NB4 (cell line): ENCODE data around the gene RNASE3.

Experiments
- DNase-seq: peaks from one replicate; pipeline ENCODE4 v3.0.0; 2010; ENCODE audit warnings: low read depth
- H3K4me3 ChIP-seq: one replicate; pipeline ENCODE4 v1.5.1; 2011; ENCODE audit warnings: mild to moderate bottlenecking, low read depth, low read length, moderate library complexity
- MYC ChIP-seq: IDR thresholded peaks from 2 replicates; pipeline ENCODE4 v1.6.1; 2011; ENCODE audit warnings: low read depth, low read length
- POLR2A ChIP-seq: IDR thresholded peaks from 2 replicates; pipeline ENCODE4 v1.6.1; 2011; ENCODE audit warnings: mild to moderate bottlenecking; ENCODE audit not compliant: insufficient read length; ENCODE audit errors: extremely low read depth
- TF ChIP-seq, protein P1 (sequence below): IDR thresholded peaks from 2 replicates; pipeline ENCODE4 v1.6.1; 2011; ENCODE audit warnings: low read depth, low read length
- TF ChIP-seq, protein P2 (sequence below): IDR thresholded peaks from one replicate; pipeline ENCODE4 v1.5.1; 2012; ENCODE audit warnings: low read depth, low read length

RNASE3 gene

DNA sequence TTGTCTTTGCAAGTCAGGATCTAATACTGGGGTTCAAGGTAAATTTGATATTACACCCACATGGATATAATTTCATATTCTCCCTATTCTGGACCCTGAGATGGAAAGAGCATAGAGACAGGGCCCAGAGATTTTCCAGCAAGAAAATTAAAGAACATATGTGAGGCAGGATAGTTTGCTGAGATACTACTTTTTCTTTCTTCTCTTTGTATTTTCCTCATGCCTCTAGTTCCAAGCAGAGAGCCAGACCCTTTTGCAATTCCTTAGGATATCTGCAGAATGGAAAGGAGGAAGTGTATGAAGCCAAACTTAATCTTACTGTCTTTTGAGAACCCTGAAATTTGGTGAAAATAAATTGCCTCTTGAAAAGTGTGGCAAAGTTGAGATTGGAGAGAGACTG is 34.0 kb upstream of the RNASE3 start:
- H3K4me3 ChIP-seq, result no peak overlapping the region
- TF ChIP-seq, protein P1, sequence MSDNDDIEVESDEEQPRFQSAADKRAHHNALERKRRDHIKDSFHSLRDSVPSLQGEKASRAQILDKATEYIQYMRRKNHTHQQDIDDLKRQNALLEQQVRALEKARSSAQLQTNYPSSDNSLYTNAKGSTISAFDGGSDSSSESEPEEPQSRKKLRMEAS, result no peak
- TF ChIP-seq POLR2A (no peak), MYC (no peak)
- TF ChIP-seq, protein P2, sequence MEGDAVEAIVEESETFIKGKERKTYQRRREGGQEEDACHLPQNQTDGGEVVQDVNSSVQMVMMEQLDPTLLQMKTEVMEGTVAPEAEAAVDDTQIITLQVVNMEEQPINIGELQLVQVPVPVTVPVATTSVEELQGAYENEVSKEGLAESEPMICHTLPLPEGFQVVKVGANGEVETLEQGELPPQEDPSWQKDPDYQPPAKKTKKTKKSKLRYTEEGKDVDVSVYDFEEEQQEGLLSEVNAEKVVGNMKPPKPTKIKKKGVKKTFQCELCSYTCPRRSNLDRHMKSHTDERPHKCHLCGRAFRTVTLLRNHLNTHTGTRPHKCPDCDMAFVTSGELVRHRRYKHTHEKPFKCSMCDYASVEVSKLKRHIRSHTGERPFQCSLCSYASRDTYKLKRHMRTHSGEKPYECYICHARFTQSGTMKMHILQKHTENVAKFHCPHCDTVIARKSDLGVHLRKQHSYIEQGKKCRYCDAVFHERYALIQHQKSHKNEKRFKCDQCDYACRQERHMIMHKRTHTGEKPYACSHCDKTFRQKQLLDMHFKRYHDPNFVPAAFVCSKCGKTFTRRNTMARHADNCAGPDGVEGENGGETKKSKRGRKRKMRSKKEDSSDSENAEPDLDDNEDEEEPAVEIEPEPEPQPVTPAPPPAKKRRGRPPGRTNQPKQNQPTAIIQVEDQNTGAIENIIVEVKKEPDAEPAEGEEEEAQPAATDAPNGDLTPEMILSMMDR, result no peak
- no peak for DNase-seq

DNA sequence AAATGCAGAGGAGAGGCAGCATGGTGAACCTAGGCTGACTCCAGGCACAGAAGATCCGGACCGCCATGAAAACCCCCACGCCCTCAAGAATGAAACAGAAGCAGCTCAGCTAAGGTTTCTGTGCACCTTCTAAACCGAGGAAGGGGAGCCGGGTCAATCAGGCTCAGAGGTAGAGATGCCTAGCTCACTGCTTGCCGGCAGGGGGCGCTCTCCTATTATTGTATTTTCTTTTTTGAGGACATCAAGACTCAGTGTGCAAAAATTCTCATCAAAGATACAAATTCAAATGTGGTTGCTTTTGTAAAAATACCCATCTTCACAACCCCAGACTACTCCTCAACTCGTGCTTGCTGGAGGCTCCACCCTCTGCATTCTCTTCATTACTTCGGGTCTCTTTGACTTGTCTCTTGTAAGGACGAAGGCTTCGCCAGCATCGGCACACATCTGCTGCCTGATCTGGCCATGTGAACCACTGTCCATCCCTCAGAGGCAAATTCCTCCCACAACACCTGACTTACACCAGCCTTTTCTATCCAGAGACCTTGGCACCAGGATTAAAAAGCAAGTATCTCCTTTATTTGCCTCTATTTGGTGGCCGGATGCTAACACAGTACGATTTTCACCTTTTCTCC is 33.4 kb upstream of the RNASE3 start:
- DNase-seq, result peak; percentile 80
- no peak overlapping the region for H3K4me3 ChIP-seq
- no peak for TF ChIP-seq POLR2A
- no peak for TF ChIP-seq MYC
- TF ChIP-seq, protein P2, result peak; percentile 70
- TF ChIP-seq, protein P1, result no peak

DNA sequence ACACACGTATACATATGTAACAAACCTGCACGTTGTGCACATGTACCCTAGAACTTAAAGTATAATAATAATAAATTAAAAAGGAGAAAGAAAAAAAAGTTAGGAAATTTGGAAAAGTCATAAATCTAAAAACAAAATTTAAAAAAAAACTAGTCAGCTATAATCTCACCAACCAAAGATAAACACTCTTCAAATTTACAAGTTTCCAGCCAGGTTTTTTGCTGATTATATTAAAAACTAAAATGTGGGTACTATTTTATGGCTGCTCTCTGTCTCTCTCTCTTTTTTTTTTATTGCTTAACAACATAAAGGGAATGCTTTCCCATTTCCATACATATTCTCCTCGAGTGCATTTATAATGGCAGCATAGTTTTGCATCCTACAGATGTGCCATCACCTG is 25.0 kb upstream of the RNASE3 start:
- TF ChIP-seq, protein P2, result no peak
- TF ChIP-seq, protein P1, result no peak
- TF ChIP-seq POLR2A, result no peak
- no peak overlapping the region for H3K4me3 ChIP-seq
- no peak for DNase-seq

DNA sequence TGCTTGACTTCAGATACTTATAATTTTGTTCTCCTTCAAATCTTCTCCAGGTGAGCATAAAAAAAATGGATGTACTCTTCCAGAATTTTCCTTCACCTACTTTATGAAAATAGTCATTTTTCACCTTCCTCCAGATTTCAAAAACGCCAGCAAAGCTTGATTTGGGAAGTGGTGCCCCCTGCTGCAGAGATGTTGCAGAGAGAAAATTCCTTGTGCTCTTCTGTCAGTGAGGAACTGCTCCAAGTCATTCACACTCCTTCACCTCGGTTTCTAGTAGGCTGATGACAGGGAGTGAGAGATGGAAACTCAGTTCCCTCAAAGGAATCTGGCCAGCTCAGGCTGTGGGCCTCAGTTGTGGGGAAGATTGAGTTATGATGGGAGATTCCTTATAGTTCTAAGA is 24.2 kb upstream of the RNASE3 start:
- H3K4me3 ChIP-seq, result no peak overlapping the region
- TF ChIP-seq, protein P2, result peak; percentile 66
- TF ChIP-seq MYC, result no peak
- peak; percentile 41 for DNase-seq

DNA sequence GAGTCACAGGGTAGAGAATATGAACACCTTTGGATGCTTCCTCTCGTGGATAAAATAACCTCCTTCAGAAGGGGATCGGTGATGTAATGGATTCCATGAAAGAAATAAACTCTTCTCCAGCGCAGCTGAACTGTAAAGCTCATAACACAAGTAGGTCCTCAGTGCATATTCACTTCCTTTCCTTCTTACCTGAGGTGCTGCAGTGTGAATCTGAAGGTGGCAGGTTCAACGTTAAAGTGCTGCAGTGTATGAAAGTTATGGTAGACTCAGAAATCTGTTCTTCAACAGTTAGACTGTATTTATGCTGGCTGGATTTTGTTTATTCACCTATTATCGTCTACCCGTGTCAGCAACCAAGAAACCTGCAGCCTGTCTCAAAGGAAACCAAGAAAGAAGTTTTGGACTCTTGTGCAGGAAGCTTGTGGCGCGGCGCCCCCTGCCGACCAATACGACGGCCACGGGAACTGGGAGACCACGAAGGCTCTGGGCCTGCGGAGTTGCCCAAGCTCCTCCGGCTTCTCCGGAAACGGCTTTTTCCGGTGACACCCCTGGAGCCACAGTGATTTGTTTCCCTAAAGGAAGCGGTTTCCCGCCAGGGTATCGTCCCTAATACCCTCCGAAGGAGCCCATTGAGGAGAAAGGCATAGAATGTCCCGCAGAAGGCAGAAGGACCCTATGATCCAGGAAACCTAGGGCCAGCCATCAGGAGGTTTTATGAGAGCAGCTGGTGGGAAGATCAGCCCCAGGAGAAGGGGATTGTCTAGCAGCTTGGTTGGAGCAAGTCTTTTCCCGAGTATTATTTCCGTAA is 17.6 kb upstream of the RNASE3 start:
- peak; percentile 94 for DNase-seq
- H3K4me3 ChIP-seq, result peak overlapping the region; percentile 25

More for the DNA sequence above, 17.6 kb upstream of the RNASE3 start:
- TF ChIP-seq, protein P1, result no peak
- TF ChIP-seq, protein P2, result peak; percentile 83
